Activated CD4-positive, alpha-beta T cell treated with anti-CD3 and anti-CD28 coated beads, Interleukin-2, amount 10 ng/mL, durations not matched to agents 7 days and 5 days (primary cell): ENCODE results near the gene SNAP47. TPM values are rescaled to one million over a fixed set of nuclear protein-coding genes. Genes with fewer than 3 reads are reported as not detected.

Experiments used
- CTCF ChIA-PET: fragments of 350-600 bp; sonication (Branson Sonifier 250); formaldehyde crosslinking; loops from one replicate; lab custom pipeline; 2021; ENCODE audit warnings: antibody characterized with exemption; lab: Charles Lee
- POLR2A ChIA-PET: fragments of 350-600 bp; sonication (Branson Sonifier 250); formaldehyde crosslinking; loops from one replicate; lab custom pipeline; 2021; ENCODE audit warnings: antibody characterized with exemption; lab: Charles Lee
- DNase-seq: peaks from one replicate; pipeline ENCODE4 v3.0.0-alpha.2; 2020
- H3K27ac Mint-ChIP-seq: one replicate; pipeline ENCODE4 v1.8.0; 2021; ENCODE audit warnings: mild to moderate bottlenecking, moderate library complexity, mixed read lengths
- H3K27me3 Mint-ChIP-seq: one replicate; pipeline ENCODE4 v1.8.0; 2021; ENCODE audit warnings: mixed read lengths
- H3K36me3 Mint-ChIP-seq: one replicate; pipeline ENCODE4 v1.8.0; 2021; ENCODE audit warnings: low read depth, mixed read lengths
- H3K4me1 Mint-ChIP-seq: one replicate; pipeline ENCODE4 v1.8.0; 2021; ENCODE audit warnings: mixed read lengths
- H3K4me3 Mint-ChIP-seq: one replicate; pipeline ENCODE4 v1.8.0; 2021; ENCODE audit warnings: mild to moderate bottlenecking, moderate library complexity, mixed read lengths
- H3K9me3 Mint-ChIP-seq: one replicate; pipeline ENCODE4 v1.8.0; 2021; ENCODE audit warnings: mixed read lengths
- total RNA-seq, 2 experiments: library from RNA; stranded (reverse); gene quantifications; one replicate each; pipeline ENCODE4 v1.2.3, GENCODE V29; 2021

Gene SNAP47
- total RNA-seq, 2 experiments from 2014 or later: 30.3 TPM

- DNase-seq: no peak
- peaks cover 40% of the 10 kb centered on the region for H3K4me1 Mint-ChIP-seq
- POLR2A ChIA-PET: no interaction called here
- CTCF ChIA-PET: interaction anchor here (1.8 kb wide), 1 partner anchor 19 kb away, joined by 5 read pairs; no protein-coding TSS in a partner anchor
- no peaks in the 10 kb centered on the region for H3K27me3 Mint-ChIP-seq
- H3K4me3 Mint-ChIP-seq: no peak overlapping the region
- no peak overlapping the region for H3K27ac Mint-ChIP-seq
- H3K36me3 Mint-ChIP-seq: peaks cover 13% of the 10 kb centered on the region
- H3K9me3 Mint-ChIP-seq: no peaks in the 10 kb centered on the region
These were observed 12.1 kb downstream of the SNAP47 start for GRCh38 chr1:227747382-227747781.

- no peak overlapping the region for H3K4me3 Mint-ChIP-seq
- POLR2A ChIA-PET: no interaction called here
These were observed 12.8 kb downstream of the SNAP47 start for GRCh38 chr1:227747948-227748495.

GRCh38 chr1:227748496-227749182, 13.4 kb downstream of the SNAP47 start:
- CTCF ChIA-PET: interaction anchor here (1.8 kb wide), 1 partner anchor 17 kb away, joined by 5 read pairs; no protein-coding TSS in a partner anchor
- Mint-ChIP-seq H3K4me1 (peaks cover 40% of the 10 kb centered on the region), H3K4me3 (no peak overlapping the region), H3K9me3 (no peaks in the 10 kb centered on the region), H3K27ac (peak overlapping the region; percentile 91), H3K27me3 (no peaks in the 10 kb centered on the region), H3K36me3 (peaks cover 15% of the 10 kb centered on the region)
- POLR2A ChIA-PET: no interaction called here
- peak; percentile 58 for DNase-seq

More at GRCh38 chr1:227747948-227748495, 12.8 kb downstream of the SNAP47 start:
- Mint-ChIP-seq H3K4me1 (peaks cover 40% of the 10 kb centered on the region), H3K9me3 (no peaks in the 10 kb centered on the region), H3K27ac (peak overlapping the region; percentile 91), H3K27me3 (no peaks in the 10 kb centered on the region), H3K36me3 (peaks cover 13% of the 10 kb centered on the region)
- CTCF ChIA-PET: interaction anchor here (1.8 kb wide), 1 partner anchor 18 kb away, joined by 5 read pairs; no protein-coding TSS in a partner anchor
- no peak for DNase-seq

GRCh38 chr1:227749225-227749624, 14.0 kb downstream of the SNAP47 start:
- peak overlapping the region; percentile 91 for H3K27ac Mint-ChIP-seq
- no peaks in the 10 kb centered on the region for H3K9me3 Mint-ChIP-seq
- ChIA-PET POLR2A (no interaction called here), CTCF (interaction anchor here (0.8 to 1.8 kb wide), 3 partner anchors 13 to 39 kb away, joined by 3 to 5 read pairs (median 4); no protein-coding TSS in a partner anchor)
- H3K4me3 Mint-ChIP-seq: no peak overlapping the region
- H3K4me1 Mint-ChIP-seq: peaks cover 35% of the 10 kb centered on the region
- no peak for DNase-seq
- H3K27me3 Mint-ChIP-seq: no peaks in the 10 kb centered on the region
- peaks cover 15% of the 10 kb centered on the region for H3K36me3 Mint-ChIP-seq

GRCh38 chr1:227749916-227750710, 14.9 kb downstream of the SNAP47 start:
- DNase-seq: no peak
- ChIA-PET CTCF (interaction anchor here (0.6 to 1.3 kb wide), 3 partner anchors 12 to 38 kb away, joined by 3 to 4 read pairs (median 3); no protein-coding TSS in a partner anchor), POLR2A (no interaction called here)
- peaks cover 27% of the 10 kb centered on the region for H3K4me1 Mint-ChIP-seq
- H3K9me3 Mint-ChIP-seq: no peaks in the 10 kb centered on the region
- H3K36me3 Mint-ChIP-seq: peaks cover 19% of the 10 kb centered on the region
- H3K4me3 Mint-ChIP-seq: no peak overlapping the region
- H3K27me3 Mint-ChIP-seq: no peaks in the 10 kb centered on the region
- no peak overlapping the region for H3K27ac Mint-ChIP-seq

GRCh38 chr1:227753999-227754711, 18.9 kb downstream of the SNAP47 start:
- no peaks in the 10 kb centered on the region for H3K9me3 Mint-ChIP-seq
- peaks cover 29% of the 10 kb centered on the region for H3K4me1 Mint-ChIP-seq
- no peak overlapping the region for H3K27ac Mint-ChIP-seq
- no peak for DNase-seq
- H3K27me3 Mint-ChIP-seq: no peaks in the 10 kb centered on the region
- H3K4me3 Mint-ChIP-seq: no peak overlapping the region
- peaks cover 34% of the 10 kb centered on the region for H3K36me3 Mint-ChIP-seq
- POLR2A ChIA-PET: interaction anchor here (0.6 kb wide), 1 partner anchor 197 kb away, joined by 3 read pairs; no protein-coding TSS in a partner anchor
- CTCF ChIA-PET: interaction anchor here (1.2 to 2.2 kb wide), 2 partner anchors 24 to 200 kb away, joined by 4 read pairs; no protein-coding TSS in a partner anchor

GRCh38 chr1:227754958-227755357, 19.7 kb downstream of the SNAP47 start:
- Mint-ChIP-seq H3K27ac (no peak overlapping the region), H3K4me1 (peaks cover 31% of the 10 kb centered on the region), H3K36me3 (peaks cover 39% of the 10 kb centered on the region), H3K9me3 (no peaks in the 10 kb centered on the region), H3K4me3 (no peak overlapping the region), H3K27me3 (no peaks in the 10 kb centered on the region)
- ChIA-PET POLR2A (no interaction called here), CTCF (interaction anchor here (1.2 kb wide), 1 partner anchor 199 kb away, joined by 4 read pairs; no protein-coding TSS in a partner anchor)
- DNase-seq: no peak

GRCh38 chr1:227756172-227756959, 21.1 kb downstream of the SNAP47 start:
- no peak for DNase-seq

GRCh38 chr1:227757781-227758180, 22.5 kb downstream of the SNAP47 start:
- no peak overlapping the region for H3K27ac Mint-ChIP-seq
- POLR2A ChIA-PET: no interaction called here

More at GRCh38 chr1:227756172-227756959, 21.1 kb downstream of the SNAP47 start:
- Mint-ChIP-seq H3K4me1 (peaks cover 42% of the 10 kb centered on the region), H3K9me3 (no peaks in the 10 kb centered on the region), H3K4me3 (no peak overlapping the region), H3K27ac (no peak overlapping the region), H3K27me3 (no peaks in the 10 kb centered on the region), H3K36me3 (peaks cover 51% of the 10 kb centered on the region)
- ChIA-PET CTCF (no interaction called here), POLR2A (no interaction called here)

GRCh38 chr1:227758366-227758765, 23.1 kb downstream of the SNAP47 start:
- CTCF ChIA-PET: interaction anchor here (1.1 to 2.3 kb wide), 4 partner anchors 8 to 195 kb away, joined by 3 to 9 read pairs (median 4); no protein-coding TSS in a partner anchor
- DNase-seq: no peak
- Mint-ChIP-seq H3K36me3 (peaks cover 56% of the 10 kb centered on the region), H3K9me3 (no peaks in the 10 kb centered on the region), H3K27me3 (no peaks in the 10 kb centered on the region), H3K27ac (peak overlapping the region; percentile 62), H3K4me3 (no peak overlapping the region), H3K4me1 (peaks cover 62% of the 10 kb centered on the region)
- POLR2A ChIA-PET: no interaction called here

More at GRCh38 chr1:227757781-227758180, 22.5 kb downstream of the SNAP47 start:
- Mint-ChIP-seq H3K27me3 (no peaks in the 10 kb centered on the region), H3K9me3 (no peaks in the 10 kb centered on the region), H3K4me1 (peaks cover 57% of the 10 kb centered on the region), H3K36me3 (peaks cover 58% of the 10 kb centered on the region), H3K4me3 (no peak overlapping the region)
- CTCF ChIA-PET: interaction anchor here (1.1 to 2.3 kb wide), 4 partner anchors 9 to 196 kb away, joined by 3 to 9 read pairs (median 4); no protein-coding TSS in a partner anchor
- no peak for DNase-seq
